Measurements from ENCODE around the gene CCDC89. TPM values are rescaled to one million over a fixed set of nuclear protein-coding genes. Genes with fewer than 3 reads are reported as not detected.

CCDC89 gene
- total and polyA plus RNA-seq, 9 of the 15 experiments (the other 6 are each of a cell fraction or from before 2014, with no cell fraction given), result 0.07 to 0.09 TPM; not detected in 7

- no peak for TF ChIP-seq RNF219 (CRISPR knock-in tag; IDR thresholded peaks at IDR 0.05)
- TF ChIP-seq NCOA6 (IDR thresholded peaks at IDR 0.05), result no peak
Observed at GRCh38 chr11:85724748-85725465, 38.9 kb upstream of the CCDC89 start (continued).

GRCh38 chr11:85723088-85723487 is 37.1 kb upstream of the CCDC89 start:
- no peaks in the 10 kb centered on the region for H3K79me2 ChIP-seq (ENCODE audit: control insufficient read depth, insufficient read depth, low read length)
- H3K27ac ChIP-seq (ENCODE audit: extremely low read depth, low read depth, low read length), result no peak overlapping the region
- H3K4me3 ChIP-seq, result no peak overlapping the region
- no peak overlapping the region for H3K4me2 ChIP-seq (ENCODE audit: insufficient read depth, low read length)
- H3K9me3 ChIP-seq (replicated peaks; ENCODE audit: control insufficient read depth, insufficient read depth, low read depth, low read length), result no peaks in the 10 kb centered on the region
- in situ Hi-C loops (cut with MboI), result no loop called here
- no TSS peak for BruUV-seq (replicated peaks)
- no peak overlapping the region for H2AFZ ChIP-seq (ENCODE audit: low read depth, low read length)
- 6% methylated on average over 5 of the region's 5 CpGs for WGBS (ENCODE audit: insufficient coverage, low coverage, missing lambda C conversion rate)
- intact Hi-C loops (cut with micrococcal nuclease), result no loop called here
- no peaks in the 10 kb centered on the region for H3K4me1 ChIP-seq (replicated peaks in 1 of 2; ENCODE audit: control insufficient read depth in 2 of 2, insufficient read depth in 2 of 2, low read length in 2 of 2)
- ChIA-PET CTCF (ENCODE audit: low intra/inter-chr PET ratio) (no interaction called here), POLR2A (no interaction called here)
- FAIRE-seq, result no peak
- ATAC-seq, result no peak
- no peak overlapping the region for H3K9ac ChIP-seq (ENCODE audit: insufficient read depth in 1 of 2, low read depth in 2 of 2, low read length in 2 of 2)
- H3K36me3 ChIP-seq (ENCODE audit: control insufficient read depth, insufficient read depth, low read length), result no peaks in the 10 kb centered on the region
- no peaks in the 10 kb centered on the region for H3K9me1 ChIP-seq (ENCODE audit: control insufficient read depth, insufficient read depth, low read length)
- no peak for DNase-seq (ENCODE audit: extremely low read depth in 1 of 4, low spot score in 3 of 4)
- peaks cover 3 to 5% of the 10 kb centered on the region in 2 experiments; a peak in 4 of 5 replicates for H3K27me3 ChIP-seq (ENCODE audit: control insufficient read depth in 2 of 2, insufficient read depth in 2 of 2, low read length in 2 of 2)
- H4K20me1 ChIP-seq (replicated peaks; ENCODE audit: control insufficient read depth, insufficient read depth, low read length), result no peaks in the 10 kb centered on the region
- no peak for TF ChIP-seq FOSL1 (tag; conservative IDR thresholded peaks at IDR 0.05)
- no peak for TF ChIP-seq U2AF2 (optimal IDR thresholded peaks at IDR 0.05; ENCODE audit: low read depth, low read length)
- no peak for TF ChIP-seq EWSR1 (IDR thresholded peaks at IDR 0.05; ENCODE audit: borderline replicate concordance, low read depth, partially characterized antibody)
- no peak for TF ChIP-seq GABPB2 (CRISPR knock-in tag; conservative IDR thresholded peaks at IDR 0.05)
- TF ChIP-seq, protein P1, sequence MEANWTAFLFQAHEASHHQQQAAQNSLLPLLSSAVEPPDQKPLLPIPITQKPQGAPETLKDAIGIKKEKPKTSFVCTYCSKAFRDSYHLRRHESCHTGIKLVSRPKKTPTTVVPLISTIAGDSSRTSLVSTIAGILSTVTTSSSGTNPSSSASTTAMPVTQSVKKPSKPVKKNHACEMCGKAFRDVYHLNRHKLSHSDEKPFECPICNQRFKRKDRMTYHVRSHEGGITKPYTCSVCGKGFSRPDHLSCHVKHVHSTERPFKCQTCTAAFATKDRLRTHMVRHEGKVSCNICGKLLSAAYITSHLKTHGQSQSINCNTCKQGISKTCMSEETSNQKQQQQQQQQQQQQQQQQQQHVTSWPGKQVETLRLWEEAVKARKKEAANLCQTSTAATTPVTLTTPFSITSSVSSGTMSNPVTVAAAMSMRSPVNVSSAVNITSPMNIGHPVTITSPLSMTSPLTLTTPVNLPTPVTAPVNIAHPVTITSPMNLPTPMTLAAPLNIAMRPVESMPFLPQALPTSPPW (CRISPR knock-in tag; IDR thresholded peaks at IDR 0.05), result no peak
- no peak for TF ChIP-seq BDP1 (IDR thresholded peaks at IDR 0.05; ENCODE audit: insufficient read depth, insufficient read length)
- TF ChIP-seq, protein P2, sequence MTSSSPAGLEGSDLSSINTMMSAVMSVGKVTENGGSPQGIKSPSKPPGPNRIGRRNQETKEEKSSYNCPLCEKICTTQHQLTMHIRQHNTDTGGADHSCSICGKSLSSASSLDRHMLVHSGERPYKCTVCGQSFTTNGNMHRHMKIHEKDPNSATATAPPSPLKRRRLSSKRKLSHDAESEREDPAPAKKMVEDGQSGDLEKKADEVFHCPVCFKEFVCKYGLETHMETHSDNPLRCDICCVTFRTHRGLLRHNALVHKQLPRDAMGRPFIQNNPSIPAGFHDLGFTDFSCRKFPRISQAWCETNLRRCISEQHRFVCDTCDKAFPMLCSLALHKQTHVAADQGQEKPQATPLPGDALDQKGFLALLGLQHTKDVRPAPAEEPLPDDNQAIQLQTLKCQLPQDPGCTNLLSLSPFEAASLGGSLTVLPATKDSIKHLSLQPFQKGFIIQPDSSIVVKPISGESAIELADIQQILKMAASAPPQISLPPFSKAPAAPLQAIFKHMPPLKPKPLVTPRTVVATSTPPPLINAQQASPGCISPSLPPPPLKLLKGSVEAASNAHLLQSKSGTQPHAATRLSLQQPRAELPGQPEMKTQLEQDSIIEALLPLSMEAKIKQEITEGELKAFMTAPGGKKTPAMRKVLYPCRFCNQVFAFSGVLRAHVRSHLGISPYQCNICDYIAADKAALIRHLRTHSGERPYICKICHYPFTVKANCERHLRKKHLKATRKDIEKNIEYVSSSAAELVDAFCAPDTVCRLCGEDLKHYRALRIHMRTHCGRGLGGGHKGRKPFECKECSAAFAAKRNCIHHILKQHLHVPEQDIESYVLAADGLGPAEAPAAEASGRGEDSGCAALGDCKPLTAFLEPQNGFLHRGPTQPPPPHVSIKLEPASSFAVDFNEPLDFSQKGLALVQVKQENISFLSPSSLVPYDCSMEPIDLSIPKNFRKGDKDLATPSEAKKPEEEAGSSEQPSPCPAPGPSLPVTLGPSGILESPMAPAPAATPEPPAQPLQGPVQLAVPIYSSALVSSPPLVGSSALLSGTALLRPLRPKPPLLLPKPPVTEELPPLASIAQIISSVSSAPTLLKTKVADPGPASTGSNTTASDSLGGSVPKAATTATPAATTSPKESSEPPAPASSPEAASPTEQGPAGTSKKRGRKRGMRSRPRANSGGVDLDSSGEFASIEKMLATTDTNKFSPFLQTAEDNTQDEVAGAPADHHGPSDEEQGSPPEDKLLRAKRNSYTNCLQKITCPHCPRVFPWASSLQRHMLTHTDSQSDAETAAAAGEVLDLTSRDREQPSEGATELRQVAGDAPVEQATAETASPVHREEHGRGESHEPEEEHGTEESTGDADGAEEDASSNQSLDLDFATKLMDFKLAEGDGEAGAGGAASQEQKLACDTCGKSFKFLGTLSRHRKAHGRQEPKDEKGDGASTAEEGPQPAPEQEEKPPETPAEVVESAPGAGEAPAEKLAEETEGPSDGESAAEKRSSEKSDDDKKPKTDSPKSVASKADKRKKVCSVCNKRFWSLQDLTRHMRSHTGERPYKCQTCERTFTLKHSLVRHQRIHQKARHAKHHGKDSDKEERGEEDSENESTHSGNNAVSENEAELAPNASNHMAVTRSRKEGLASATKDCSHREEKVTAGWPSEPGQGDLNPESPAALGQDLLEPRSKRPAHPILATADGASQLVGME (CRISPR knock-in tag; IDR thresholded peaks at IDR 0.05), result no peak
